ENCODE results near the gene ZDHHC5.
A peak's percentile ranks its signal among the peaks of the same experiment; 100 is the strongest.
"Not testable (repeated sequence)": the region's sequence is repeated elsewhere in the genome, so short reads cannot be mapped to it uniquely, and the experiment has no call there.

The ZDHHC5 gene

DNA sequence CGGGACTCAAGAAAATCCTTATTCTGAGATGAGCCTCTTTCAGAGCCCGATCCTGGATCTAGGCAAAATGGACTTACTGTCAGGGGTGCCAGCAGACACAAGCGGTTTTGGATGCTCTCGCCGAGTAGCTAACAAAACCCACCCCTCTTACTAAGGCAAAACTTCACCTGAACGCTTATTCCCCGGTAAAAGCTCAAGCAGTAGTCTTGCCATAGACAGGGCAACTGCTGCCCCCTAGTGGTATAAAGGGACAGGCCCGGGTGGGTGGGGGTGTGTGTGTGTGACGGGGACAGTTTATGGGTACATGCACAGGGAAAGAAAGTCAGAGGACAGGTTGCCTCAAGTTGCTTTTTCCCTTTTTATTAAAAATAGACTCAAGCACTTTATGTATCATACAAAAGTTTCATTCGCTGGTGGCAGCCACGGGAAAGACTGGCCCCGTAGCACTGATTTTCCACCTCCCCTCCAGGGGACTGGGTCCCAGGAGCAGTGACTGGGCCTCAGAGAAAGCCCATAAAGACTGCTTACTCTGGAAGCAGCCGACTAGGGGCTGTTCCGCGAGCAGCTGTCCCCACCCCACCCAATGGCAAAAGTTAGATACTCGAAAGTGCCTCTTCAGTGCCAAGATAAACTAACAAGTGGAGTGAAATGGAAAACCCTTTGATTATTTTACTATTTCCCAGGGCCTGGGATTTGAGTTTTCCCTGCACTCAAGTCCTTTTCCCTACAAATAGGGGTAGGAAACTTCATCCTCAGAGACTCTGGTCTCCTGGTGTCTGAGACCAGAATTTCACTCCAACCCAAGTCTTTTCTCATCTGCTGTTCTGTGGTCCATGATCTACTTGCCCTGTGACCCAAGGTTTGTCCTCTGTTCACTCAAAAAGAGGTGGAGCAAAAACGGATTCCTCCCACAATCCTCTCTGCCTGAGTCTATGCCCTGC lies 22.9 kb upstream of the ZDHHC5 start:
- peak; percentile 86 for DNase-seq (ENCODE audit: low read depth)

DNA sequence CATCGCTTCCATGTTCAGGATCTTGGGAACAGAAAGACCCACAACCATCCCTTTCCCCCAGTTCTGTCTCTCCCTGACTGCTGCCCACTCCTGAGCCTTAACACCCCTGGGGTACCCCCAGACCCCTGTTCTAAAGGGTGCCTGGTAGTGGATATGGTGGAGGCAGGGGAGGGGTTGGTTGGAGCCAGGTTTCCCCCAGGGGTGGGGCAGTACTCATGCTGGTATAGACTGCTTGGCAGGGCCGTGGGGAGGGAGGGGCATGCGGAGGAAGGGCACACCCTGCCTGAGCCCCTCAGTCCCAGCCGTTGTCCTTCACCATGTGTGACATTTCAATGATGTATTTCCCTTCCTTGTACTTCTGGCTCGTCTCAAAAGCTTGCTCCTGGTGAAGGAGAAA lies 22.2 kb upstream of the ZDHHC5 start:
- no peak for DNase-seq (ENCODE audit: low read depth)

DNA sequence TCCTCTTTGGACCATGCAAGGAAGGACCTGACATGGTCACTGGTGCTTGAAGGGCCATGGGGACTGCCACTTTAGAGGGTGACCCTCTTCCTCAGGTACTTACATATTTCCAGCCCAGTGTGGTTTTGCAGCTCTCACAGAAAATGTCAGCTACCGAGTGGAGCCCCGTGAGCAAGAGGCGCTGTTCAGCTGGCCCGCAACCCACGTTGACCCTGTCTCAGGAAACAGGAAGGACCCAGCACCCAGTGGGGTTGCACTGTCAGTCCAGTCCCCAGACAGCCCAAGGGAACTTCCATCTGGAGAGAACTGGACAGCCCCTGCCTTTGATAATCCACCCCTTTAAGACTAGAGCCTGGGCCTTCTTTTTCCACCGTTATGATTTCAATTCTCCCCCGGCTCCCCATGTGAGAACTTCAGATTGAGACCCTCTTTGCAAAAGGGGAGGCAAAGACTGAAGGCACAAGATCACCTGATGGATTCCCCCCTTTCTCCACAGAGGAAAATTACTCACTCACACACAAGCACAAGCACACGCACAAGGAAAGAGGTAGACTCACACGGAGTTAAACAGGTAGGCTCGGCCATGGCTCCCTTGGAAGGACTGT lies 21.6 kb upstream of the ZDHHC5 start:
- DNase-seq (ENCODE audit: low read depth) = no peak

DNA sequence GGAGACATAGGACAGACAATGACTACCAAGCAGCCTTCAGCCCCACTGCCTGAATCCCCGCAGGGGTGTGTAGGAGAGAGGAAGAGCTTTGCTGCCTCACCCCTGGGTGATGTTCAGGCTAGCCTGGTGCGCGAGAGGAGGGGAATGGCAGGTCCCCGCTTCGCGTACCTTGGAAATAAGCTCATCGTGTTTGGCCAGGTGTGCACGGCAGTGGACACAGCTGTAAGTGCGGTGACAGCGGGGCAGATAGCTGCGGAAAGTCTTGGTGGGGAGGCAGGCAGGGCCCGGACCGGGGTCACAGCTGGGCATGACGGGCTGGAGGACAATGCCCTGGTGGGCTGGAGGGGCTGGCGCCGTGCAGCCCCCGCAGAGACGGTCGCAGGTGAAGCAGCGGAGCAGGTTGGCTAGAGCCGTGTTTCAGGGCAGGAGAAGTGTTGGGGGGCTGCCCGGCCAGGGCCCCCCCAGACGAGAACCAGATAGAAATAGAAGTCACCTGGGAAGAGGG lies 21.1 kb upstream of the ZDHHC5 start:
- no peak for DNase-seq (ENCODE audit: low read depth)

DNA sequence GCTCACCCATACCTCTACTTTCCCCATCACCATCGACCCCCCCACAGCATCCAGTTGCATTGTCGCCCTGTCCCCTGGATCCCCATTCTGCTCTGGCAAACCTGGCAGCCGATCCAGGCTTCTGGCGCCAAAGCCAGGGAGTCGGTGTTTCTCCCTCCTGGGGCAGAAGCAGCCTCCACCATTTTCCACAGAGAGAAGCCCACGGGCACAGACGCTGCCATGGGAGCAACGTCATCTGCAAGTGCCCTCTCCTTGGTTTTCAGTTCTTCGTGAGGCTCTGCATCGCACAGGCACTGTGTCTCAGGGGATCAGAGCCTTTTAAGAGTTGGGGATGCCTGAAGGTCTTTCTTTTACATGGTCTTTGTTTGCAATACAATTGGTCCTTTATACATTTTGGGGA lies 20.5 kb upstream of the ZDHHC5 start:
- no peak for DNase-seq (ENCODE audit: low read depth)

DNA sequence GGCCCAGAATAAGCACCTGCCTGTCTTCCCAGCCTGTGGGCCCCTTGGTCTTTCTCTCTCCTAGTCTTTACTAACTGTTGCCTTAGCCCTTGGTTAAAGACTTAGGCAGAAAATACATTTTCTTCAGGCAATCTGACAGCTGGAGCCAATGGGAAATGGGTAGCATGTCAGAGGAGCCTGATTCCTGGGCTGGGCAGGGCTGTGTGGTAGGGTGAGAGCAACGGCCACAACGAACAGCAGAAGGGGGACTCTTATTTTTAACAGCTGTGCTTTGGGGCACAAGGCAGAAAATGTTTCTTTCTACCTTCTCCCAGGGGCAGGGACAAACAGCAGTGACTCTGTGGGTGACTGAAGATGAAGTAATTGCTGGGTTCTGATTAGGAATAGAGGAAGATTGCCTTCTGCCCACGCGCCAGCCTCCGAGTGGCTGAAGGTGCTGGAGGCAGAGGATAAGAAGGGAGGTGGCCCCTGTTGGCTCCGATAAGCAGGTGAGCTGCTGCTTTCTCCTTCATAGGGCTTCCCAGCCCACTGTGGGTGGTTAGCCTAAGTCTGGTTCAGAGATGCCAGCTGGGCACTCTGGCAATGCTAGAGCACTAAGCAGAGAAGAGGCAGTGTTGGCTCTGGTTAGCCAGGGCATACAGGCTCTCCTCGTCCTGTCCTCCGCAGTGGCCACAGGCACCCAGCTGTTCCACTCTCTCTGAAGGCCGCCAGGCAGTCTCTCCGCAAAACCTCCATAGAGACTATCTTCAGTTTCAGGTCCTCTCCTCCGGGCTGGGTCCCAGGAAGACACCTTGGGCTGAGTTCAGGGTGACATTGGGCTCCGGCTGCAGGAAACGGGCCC lies 19.7 kb upstream of the ZDHHC5 start:
- DNase-seq (ENCODE audit: low read depth) = no peak

DNA sequence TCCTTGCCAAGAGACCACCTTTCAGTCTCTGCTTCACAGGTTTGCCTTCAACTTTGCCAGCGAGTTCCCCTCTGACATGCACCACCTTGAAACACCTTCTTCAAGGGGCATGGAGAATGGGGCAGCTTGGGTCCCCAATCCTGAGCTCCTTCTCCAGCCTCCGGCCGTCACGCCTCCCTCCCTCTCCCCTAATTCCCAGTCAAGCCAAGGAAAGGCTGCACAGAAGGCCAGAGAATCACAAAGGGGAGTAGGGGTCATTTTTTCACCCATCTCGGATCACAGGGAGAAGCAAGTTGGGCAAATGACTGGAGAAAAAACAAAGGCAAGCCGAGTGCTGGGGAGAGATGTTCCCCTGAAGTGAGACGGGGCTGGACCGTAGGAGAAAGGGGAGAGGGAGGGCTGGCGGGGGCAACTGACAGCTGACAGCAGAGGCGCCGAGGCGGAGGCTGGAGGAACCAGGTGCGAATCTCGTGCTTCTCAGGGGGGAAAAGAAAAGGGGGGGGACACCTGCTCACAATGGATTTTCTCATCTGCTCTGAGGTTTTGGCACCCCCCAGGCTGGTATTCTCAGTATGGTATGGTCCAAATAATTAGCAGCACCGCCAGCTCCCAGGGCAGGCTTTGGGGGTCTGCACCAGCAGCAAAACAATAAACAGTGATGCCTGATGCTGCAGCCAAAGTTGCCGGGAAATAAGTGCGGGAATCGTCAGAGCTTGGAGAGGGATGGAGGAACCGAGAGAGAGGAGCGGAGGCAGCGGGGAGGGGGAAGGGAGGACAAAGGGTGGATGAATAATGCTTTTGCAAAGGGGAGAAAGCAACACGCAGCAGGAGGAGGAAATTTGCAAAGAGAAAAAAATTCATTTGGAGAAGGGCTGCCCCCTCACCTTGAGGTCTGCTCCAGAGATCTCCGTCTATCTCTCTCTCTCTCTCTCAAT lies 18.8 kb upstream of the ZDHHC5 start:
- DNase-seq (ENCODE audit: low read depth) = no peak

DNA sequence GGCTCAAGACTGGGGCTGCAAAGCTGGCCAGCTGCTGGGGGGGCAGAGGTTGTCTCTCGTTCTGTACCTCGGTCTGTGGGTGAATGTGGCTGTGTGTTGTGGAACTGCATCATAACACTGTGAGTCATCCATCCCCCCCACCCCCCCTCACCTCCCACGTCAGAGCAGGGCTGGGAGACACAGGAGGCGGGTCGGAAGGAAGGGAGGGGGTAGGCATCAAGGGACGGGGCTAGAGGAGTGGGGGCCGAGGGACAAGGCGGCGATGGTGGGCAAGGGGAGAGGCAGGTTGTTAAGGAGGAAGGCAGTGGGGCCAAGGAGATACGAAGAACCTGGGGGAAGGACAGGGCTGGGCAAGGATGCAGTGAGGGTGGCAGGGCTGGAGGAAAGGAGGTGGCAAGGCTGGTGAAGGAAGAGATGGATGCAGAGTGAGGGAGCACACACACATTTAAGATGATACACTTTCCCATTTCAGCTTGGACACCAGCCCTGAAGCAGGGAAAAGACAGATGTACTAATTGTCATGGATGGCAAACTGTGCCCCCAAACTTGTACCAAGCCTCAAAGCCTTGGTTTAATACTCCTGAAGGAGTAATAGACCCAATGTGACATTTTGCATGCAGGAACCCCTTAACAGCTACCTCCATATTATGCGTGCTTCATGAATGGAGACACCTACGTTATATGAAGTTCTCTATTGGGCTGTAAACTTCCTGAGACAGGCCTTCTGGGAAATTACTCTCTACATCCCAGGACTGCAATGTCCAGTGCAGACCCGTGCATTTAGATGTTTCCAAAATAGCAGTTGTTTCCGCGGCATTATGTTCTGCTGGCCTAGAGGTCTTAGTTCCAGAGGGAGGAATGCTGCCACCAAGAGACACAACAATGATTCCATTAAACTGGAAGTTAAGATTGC lies 17.8 kb upstream of the ZDHHC5 start, which contains the start of gene YPEL4:
Gene YPEL4 (minus strand): TSS at position 87 of the 913 bp plus-strand sequence. CDS start 2,805 bp downstream, outside the sequence.
- peak; percentile 55 for DNase-seq (ENCODE audit: low read depth)

DNA sequence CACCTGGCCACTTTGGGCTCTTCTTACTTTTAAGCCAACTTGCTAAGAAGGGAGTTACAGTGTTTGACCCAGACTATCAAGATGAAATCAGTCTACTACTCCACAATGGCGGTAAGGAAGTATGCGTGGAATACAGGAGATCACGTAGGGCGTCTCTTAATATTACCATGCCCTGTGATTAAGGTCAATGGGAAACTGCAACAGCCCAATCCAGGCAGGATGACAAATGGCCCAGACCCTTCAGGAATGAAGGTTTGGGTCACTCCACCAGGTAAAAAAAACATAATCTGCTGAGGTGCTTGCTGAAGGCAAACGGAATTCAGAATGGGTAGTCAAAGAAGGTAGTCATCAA lies 17.2 kb upstream of the ZDHHC5 start:
- no peak for DNase-seq (ENCODE audit: low read depth)

DNA sequence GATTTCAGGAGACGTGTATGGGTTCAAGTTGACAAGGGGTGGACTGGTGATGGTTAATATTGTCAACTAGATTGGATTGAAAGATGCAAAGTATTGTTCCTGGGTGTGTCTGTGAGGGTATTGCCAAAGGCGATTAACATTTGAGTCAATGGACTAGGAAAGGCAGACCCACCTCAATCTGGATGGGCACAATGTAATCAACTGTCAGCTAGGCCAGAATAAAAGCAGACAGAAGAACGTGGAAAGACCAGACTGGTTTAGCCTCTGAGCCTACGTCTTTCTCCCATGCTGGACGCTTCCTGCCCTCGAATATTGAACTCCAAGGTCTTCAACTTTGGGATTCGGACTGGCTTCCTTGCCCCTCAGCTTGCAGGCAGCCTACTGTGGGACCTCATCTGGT lies 16.5 kb upstream of the ZDHHC5 start:
- DNase-seq (ENCODE audit: low read depth) = no peak

DNA sequence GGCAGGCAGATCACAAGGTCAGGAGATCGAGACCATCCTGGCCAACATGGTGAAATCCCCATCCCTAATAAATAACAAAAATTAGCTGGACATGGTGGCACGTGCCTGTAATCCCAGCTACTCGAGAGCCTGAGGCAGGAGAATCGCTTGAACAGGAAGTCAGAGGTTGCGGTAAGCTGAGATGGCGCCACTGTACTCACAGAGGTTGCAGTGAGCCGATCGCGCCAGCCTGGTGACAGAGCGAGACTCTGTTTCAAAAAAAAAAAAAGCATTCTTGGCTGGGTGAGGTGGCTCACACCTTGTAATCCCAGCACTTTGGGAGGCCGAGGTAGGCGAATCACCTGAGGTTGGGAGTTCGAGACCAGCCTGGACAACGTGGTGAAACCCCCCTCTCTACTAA lies 15.7 kb upstream of the ZDHHC5 start:
- not testable (repeated sequence) for DNase-seq (ENCODE audit: low read depth)

DNA sequence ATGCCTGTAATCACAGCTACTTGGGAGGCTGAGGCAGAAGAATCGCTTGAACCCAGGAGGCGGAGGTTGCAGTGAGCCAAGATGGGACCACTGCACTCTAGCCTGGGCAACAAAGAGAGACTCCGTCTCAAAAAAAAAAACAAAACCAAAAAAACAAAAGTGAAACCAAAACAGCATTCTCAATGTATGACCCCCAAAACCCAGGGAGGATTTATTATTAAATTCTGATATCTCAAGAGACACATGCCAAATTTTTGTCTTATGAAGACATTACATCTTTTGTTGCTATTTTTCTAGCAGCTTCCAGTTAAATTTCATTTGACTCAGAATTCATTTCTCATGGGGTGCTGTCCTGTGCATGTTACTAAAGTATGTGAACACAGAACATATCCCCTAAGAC lies 15.3 kb upstream of the ZDHHC5 start:
- no peak for DNase-seq (ENCODE audit: low read depth)

DNA sequence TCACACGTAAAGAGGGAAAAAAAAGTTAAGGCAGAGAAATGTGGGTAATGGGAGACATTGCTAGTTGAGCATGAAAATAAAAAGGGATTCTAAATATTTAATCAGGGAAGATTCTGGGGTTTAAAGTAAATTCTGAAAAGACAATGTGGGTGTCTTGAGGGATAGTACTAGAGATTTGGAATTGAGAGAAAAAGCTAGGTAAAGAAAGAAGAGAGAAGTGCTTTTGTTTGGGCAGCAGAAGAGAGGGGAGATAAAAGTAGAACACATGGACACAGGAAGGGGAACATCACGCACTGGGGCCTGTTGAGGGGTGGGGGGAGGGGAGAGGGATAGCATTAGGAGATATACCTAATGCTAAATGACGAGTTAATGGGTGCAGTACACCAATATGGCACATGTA lies 14.8 kb upstream of the ZDHHC5 start:
- no peak for DNase-seq (ENCODE audit: low read depth)

DNA sequence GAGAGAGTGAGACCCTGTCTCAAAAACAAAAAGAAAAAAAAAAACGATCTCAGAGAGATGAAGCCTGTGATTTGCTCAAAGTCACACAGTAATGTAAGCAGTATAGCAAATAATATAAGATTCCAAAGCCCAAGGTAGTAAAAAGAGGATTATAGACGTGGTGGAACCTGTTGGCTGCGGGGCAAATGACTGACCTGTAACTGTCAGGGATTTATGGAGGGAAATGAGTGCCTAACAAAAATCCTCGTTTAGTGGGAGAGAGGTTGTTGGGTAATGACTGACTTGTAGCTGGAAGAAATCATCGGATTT lies 11.1 kb upstream of the ZDHHC5 start:
- DNase-seq (ENCODE audit: low read depth) = no peak

DNA sequence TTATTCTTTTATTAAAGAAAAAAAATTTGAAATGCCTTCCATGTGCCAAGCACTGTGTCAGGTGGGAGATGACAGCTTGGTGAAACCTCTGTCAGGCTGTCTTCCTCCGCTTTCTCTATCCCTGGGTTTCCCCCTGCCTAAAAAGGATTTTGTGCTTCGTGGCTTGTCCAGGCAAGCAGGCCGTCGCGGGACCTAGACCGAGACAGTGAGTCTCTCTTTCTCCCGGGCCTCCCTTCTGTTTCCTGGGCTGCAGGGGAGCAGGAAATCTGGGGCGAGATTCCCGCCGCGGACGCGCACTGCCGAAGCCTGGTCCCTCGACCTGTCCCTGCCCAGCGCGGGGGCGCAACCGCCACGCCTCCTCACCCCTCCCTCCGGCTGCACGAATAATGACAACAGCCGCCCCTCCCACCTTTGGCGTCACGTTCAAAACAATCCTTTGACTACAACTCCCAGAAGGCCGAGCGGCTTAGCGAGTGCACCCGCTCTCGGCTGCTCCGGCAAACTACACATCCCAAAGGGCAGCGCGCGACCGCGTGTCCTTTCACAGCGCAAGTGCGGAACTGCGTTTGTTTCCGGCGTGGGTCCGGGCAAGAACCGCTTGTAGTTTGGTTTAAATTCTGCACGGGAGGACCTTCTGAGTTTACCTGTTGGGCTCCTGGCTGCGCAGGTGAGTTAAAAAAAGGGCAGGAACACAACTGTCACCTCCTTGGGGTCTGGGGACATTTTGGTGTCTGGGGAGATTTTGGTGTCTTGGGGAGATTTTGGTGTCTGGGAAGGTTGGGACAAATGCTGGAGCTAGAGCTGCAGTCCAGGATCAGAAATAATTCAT lies 10.5 kb upstream of the ZDHHC5 start, which contains the start of gene CLP1:
Gene CLP1 (plus strand): TSS at position 569 of the 829 bp plus-strand sequence. CDS start 1,715 bp downstream, outside the sequence.
- peak; percentile 99 for DNase-seq (ENCODE audit: low read depth)

DNA sequence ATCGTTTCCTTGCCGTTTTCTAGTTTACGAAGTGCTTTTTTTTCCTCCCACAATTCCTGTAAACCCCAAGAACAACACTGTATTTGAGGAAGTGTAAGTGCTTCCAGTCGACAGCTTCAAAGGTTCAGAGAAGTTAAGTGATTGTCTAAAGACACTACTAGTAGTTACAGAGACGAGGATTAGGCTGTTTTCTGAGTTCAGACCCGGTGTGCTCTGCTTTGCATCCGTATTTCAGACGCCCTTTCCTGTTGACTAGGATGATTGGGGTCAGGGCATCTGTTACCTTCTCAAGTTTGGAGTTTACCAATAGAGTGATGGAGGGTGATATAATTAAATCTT lies 9.9 kb upstream of the ZDHHC5 start:
- no peak for DNase-seq (ENCODE audit: low read depth)

DNA sequence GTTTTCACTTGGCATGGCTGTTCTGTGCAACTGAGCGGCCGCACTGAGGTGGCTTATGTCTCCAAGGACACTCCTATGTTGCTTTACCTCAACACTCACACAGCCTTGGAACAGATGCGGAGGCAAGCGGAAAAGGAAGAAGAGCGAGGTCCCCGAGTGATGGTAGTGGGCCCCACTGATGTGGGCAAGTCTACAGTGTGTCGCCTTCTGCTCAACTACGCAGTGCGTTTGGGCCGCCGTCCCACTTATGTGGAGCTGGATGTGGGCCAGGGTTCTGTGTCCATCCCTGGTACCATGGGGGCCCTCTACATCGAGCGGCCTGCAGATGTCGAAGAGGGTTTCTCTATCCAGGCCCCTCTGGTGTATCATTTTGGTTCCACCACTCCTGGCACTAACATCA lies 8.2 kb upstream of the ZDHHC5 start:
- DNase-seq (ENCODE audit: low read depth) = no peak

DNA sequence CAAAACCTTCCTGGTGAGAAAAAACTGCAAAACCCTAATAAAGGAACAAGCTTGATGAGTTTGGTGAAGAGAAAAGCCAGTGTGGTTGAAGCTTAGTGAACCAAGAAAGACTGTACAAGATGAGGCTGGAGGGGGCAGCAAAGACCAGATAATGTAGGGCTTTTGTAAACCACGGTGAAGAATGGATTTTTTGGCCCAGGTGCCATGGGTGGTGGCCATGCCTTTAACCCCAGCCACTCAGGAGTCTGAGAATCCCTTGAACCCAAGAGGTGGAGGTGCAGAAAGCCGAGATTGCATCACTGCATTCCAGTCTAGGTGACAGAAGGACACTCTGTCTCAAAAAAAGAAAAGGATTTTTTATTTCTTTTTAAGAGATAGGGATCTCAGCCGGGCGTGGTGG lies 5.0 kb upstream of the ZDHHC5 start:
- DNase-seq (ENCODE audit: low read depth) = no peak

DNA sequence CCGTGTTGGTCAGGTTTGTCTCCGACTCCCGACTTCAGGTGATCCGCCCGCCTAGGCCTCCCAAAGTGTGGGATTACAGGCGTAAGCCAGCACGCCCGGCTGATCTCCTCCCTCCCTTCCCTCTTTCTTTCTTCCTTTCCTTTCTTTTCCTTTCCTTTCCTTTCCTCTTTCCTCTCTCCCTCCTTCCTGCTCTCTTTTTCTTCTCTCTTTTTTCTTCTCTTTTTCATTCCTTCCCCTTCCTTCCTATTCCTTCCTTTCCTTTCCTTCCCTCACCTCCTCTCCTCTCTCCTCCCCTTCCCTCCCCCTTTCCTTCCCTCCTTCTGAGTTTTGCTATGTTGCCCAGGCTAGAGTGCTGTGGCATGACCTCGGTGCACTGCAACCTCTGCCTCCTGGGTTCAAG lies 3.9 kb upstream of the ZDHHC5 start:
- DNase-seq (ENCODE audit: low read depth) = no peak
